22Rv1 (cell line): ENCODE measurements around the gene STK38L.

Experiments used
- H3K27ac ChIP-seq: fragments of 450-650 bp; 2 replicates; pipeline ENCODE4 v1.5.1; 2017
- CTCF ChIP-seq: fragments of 450-650 bp; IDR thresholded peaks from 2 replicates; pipeline ENCODE4 v1.5.1; 2017; ENCODE audit warnings: mild to moderate bottlenecking
- ZFX ChIP-seq: fragments of 450-650 bp; IDR thresholded peaks from 2 replicates; pipeline ENCODE4 v1.6.1; 2017; ENCODE audit warnings: antibody characterized with exemption, borderline replicate concordance

Gene STK38L

GRCh38 chr12:27335364-27336281, 91.5 kb downstream of the STK38L start:
- TF ChIP-seq CTCF (no peak), ZFX (no peak)
- no peak overlapping the region for H3K27ac ChIP-seq

- TF ChIP-seq ZFX (no peak), CTCF (no peak)
- H3K27ac ChIP-seq: no peak overlapping the region
These were observed 92.2 kb downstream of the STK38L start for GRCh38 chr12:27336282-27336653.

- TF ChIP-seq ZFX (no peak), CTCF (no peak)
- no peak overlapping the region for H3K27ac ChIP-seq
These were observed 93.3 kb downstream of the STK38L start for GRCh38 chr12:27337376-27337775.

- H3K27ac ChIP-seq: no peak overlapping the region
- TF ChIP-seq CTCF: no peak
- TF ChIP-seq ZFX: no peak
These were observed 94.4 kb downstream of the STK38L start for GRCh38 chr12:27338473-27338872.

DNA sequence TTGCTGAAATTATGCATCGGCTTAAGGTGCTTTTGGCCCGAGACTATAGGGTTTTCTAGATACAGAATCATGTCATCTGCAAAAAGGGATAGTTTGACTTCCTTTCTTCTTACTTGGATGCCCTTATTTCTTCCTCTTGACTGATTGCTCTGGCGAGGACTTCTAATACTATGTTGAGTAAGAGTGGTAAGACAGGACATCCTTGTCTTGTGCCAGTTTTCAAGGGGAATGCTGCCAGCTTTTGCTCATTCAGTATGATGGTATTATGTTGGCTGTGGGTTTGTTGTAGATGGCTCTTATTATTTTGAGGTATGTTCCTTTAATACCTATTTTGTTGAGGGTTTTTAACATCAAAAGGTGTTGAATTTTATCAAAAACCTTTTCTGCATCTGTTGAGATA, 96.9 kb downstream of the STK38L start:
- no peak overlapping the region for H3K27ac ChIP-seq
- TF ChIP-seq ZFX: no peak
- no peak for TF ChIP-seq CTCF

DNA sequence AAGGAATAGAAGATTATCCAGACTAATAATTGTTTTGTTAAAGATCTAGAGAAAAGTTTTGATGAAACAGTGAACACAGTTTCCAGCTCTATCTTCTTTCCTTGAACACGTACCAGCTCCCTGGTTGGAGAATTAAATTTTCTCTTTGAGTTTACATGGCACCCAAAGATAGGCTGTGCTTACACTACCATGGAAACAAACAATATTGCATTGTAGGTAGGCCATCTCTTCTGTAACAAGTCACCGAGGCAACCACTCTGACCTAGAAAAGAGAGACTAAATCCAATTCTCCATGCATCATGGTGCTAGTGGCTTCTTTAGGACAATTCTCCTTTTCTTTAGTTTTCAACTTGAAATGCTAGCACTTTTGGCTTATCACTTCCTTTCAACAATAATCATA, 98.5 kb downstream of the STK38L start:
- TF ChIP-seq ZFX: no peak
- no peak for TF ChIP-seq CTCF
- no peak overlapping the region for H3K27ac ChIP-seq

DNA sequence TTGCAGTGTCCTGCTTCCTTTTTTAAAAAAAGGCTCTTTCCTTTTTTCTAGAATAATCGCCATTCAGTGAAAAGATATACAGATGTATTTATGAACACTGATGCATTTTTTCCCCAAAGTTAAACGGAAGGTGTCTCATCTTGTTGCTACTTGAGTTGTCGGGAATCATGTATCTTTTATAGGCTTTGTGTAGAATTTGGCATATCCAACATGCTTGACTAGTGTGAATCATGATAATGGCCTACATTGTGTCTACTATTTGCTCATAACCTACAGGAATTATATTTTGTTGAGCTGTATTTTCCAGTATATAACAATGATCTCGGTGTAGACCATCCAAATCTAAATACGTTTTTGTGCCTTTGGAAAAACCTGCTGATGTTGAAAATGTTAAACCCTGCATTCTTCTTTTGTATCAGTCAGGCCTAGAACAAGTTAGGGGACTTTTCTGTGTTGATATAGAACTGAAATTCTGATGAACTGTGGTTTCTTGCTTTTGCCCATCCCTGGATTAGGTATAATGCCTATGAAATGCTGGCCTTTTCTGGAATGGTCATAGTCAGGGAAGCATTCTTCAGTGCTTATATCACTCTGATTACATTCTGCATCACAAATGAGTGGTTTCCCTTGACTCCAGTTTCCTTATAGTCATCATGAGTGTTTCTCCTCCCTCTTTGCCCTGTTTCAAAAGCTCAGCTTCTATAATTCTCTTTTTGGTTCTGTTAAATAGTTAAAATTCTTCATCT, 99.3 kb downstream of the STK38L start:
- no peak overlapping the region for H3K27ac ChIP-seq

More for the DNA sequence above, 99.3 kb downstream of the STK38L start:
- TF ChIP-seq CTCF (no peak), ZFX (no peak)
